Measurements from ENCODE around the gene DEPDC1B.
"Not testable (repeated sequence)": the region's sequence is repeated elsewhere in the genome, so short reads cannot be mapped to it uniquely, and the experiment has no call there.

The DEPDC1B gene

DNA sequence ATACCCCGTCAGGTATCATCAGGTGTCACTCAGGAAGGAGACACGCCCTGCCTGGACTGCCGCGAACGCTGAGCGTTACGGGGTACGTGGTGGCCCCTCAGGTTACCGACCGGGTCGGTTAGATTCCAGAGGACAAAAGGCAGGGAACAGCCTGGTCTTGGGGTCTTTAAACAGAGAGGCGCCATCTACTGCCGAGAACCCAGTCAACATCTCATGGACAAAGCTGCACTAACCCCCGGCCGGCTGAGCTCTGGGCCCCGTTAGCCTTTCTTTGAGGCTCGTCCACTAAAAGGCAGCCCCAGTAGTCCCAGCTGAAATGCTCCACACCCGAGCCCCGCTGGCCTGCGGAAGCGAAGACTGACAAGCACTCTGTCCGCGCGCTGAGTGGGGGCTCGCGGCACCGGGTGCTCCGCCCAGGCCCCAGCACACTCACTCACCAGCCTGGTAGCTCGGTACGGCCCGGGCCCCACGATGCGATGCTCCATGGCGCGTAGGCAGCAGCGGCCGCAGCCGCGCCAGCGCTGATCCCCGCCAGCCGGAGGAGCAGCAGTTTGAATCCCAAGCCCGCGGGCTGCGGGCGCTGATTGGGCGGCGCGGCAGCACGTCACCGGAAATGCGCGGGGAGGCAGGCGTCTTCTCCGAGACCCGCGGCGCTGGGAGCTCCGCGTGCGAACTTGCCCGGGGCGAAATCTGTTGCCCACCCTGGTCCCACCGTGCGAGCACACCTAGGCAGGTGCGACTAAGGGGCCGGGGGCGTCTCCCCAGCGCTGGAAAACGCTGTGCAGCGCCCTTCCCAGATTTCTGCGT, at the start of gene DEPDC1B:
Gene DEPDC1B (minus strand): TSS at position 558 of the 807 bp plus-strand sequence. CDS start 73 bp downstream, at position 485.
- DNase-seq = peak; percentile 89

GRCh38 chr5:60744682-60745081, 44.7 kb upstream of the DEPDC1B start:
- no peak for DNase-seq

GRCh38 chr5:60743511-60744314, 43.7 kb upstream of the DEPDC1B start:
- no peak for DNase-seq

GRCh38 chr5:60740322-60740721, 40.4 kb upstream of the DEPDC1B start:
- DNase-seq = no peak

DNA sequence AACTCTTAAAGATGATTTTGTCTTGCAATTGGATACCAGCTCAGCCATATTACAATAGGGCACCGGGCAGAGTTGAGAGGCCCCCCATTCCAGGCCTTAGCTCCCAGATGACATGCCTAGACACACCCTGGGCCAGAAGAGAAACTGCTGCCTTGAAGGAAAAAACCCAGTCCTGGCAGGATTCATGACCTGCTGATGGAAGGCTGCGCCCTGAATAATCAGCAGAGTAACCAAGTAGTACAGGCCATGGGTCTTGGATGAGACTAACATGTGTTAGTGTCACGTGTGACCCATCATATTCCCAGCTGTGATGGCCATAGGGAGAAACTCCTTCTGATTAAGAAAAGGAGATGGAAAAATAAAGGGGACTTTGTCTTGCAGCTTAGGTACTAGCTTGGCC, 39.0 kb upstream of the DEPDC1B start:
- no peak for DNase-seq

DNA sequence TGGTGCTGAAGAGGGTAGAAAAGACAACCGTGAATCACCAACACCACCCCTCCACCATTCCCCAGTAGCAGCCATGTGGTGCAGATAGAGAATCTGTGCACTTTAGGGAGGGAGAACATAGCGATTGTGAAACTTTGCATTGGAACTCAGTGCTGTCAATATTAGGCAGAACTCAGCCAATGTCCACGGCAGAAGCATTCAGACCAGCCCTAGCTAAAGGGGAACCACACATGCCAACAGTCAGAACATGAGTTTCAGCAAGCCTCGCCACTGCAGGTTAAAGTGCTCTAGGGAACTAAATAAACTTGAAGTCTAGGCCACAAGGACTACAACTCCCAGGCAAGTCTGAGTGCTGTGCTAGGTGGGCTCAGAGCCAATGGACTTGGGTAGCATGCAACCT, 38.5 kb upstream of the DEPDC1B start:
- DNase-seq = no peak

GRCh38 chr5:60730858-60731257, 30.9 kb upstream of the DEPDC1B start:
- not testable (repeated sequence) for DNase-seq

DNA sequence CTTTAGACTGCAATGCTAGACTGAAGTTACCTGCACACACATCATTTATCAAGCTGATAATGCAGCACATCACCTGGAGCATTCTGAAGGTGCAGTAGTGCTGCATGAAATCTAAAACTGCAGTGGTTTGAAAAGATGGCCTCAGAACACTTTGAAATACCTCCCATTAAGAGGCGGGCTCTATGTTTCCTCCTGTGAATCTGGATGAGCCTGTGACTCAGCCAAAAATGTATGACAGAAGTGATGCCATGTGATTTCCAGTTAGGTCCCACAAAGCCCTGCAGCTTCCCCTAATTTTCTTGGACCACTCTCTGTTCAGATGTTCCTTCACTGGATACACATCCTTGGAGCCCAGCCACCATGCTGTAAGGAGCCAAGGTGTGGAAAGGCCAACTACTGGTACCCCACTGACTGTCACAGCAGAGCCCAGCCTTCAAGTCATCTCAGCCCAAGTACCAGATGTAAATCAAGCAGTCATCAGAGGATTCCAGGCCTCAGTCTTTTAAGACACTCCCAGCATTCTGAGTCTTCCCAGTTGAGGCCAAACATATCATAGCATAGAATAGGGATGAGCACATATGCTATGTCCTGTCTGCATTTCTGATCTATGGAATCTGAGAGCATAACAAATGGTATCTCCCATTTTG, 27.2 kb upstream of the DEPDC1B start:
- DNase-seq = no peak

- no peak for DNase-seq
These were observed 24.2 kb upstream of the DEPDC1B start for GRCh38 chr5:60724126-60724525.

- no peak for DNase-seq
These were observed 22.4 kb upstream of the DEPDC1B start for GRCh38 chr5:60722416-60722815.

DNA sequence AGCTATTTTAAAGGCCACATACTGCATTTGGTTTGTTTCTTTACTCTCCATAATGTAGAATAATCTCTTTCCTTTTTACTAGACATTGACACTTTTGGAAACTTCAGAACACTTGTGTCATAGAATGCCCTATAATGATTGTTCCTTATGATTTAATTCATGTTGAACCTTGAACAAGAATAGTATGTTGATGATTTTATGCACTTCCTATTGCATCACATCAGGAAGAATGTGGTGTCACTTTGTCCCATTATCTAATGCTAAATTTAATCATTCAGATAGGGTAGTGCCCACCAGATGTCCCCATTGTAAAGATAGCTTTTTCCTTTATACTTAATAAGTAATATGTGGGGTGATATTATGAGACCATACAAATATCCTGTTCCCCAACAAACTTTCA, 19.4 kb upstream of the DEPDC1B start:
- no peak for DNase-seq

GRCh38 chr5:60718166-60718892, 18.4 kb upstream of the DEPDC1B start:
- no peak for DNase-seq

- DNase-seq = not testable (repeated sequence)
These were observed 15.4 kb upstream of the DEPDC1B start for GRCh38 chr5:60715201-60715928.

DNA sequence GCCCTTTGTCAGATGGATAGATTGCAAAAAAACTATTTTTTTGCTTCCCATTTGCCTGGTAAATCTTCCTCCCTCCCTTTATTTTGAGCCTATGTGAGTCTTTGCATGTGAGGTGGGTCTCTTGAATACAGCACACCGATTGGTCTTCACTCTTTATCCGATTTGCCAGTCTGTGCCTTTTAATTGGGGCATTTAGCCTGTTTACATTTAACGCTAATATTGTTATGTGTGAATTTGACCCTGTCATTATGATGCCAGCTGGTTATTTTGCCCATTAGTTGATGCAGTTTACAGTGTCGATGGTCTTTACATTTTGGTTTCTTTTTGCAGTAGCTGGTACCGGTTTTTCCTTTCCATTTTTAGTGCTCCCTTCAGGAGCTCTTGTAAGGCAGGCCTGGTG, 13.0 kb upstream of the DEPDC1B start:
- no peak for DNase-seq

DNA sequence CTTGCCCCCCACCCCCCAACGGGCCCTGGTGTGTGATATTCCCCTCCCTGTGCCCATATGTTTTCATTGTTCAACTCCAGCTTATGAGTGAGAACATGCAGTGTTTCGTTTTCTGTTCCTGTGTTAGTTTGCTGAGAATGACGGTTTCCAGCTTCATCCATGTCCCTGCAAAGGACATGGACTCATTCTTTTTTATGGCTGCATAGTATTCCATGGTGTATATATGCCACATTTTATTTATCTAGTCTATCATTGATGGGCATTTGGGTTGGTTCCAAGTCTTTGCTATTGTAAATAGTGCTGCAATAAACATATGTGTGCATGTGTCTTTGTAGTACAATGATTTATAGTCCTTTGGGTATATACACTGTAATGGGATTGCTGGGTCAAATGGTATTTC, 11.9 kb upstream of the DEPDC1B start:
- DNase-seq = not testable (repeated sequence)

GRCh38 chr5:60710362-60710761, 10.4 kb upstream of the DEPDC1B start:
- DNase-seq = no peak

GRCh38 chr5:60705144-60705543, 5.2 kb upstream of the DEPDC1B start:
- no peak for DNase-seq

- no peak for DNase-seq
These were observed 4.0 kb upstream of the DEPDC1B start for GRCh38 chr5:60703944-60704343.

- no peak for DNase-seq
These were observed 1.5 kb upstream of the DEPDC1B start for GRCh38 chr5:60701321-60701968.

GRCh38 chr5:60700416-60700757, 421 bp upstream of the DEPDC1B start:
- no peak for DNase-seq

DNA sequence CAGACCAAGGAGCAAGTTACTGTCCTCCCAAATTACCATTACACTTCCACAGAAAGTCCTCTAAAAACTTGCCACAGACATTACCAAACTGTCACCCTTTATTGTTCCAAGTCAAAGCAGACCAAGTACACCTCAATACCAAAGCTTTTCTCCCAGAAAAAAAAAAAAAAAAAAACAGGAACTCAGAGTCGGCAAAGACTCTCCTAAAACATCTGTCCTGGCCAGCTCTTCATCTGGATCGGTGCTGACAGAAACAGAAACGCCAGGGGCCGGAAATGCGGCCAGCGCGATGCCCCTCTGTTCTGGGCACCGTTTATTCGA, 718 bp downstream of the DEPDC1B start:
- no peak for DNase-seq

DNA sequence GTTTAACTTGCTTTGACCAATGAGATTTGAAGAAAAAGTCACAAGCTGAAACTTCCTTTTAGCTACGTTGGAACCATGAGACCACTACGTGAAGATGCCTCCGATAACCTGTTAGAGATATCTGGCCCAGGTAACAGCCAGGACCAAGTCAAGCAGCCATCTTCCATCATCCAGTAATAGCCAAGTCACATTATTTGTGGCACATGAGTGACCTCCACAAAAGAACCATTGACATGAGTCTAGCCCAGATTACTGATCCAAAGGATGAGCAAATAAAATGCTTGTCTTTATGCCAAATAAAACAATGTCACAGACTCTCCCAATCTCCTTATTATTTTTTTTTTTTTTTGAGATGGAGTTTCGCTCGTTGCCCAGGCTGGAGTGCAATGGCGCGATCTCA, 1.6 kb downstream of the DEPDC1B start:
- DNase-seq = no peak
